NCI-H1436 (cell line): ENCODE measurements around the gene FASN.
A peak's percentile ranks its signal among the peaks of the same experiment; 100 is the strongest.
"Not testable (repeated sequence)": the region's sequence is repeated elsewhere in the genome, so short reads cannot be mapped to it uniquely, and the experiment has no call there.

ENCODE experiments used
- DNase-seq: peaks from one replicate; lab custom pipeline; 2025; lab: John Stamatoyannopoulos, UW

The FASN gene

GRCh38 chr17:82098169-82098938, at the start of gene FASN:
Gene FASN, minus strand, starts transcription at chr17:82098236. Its CDS starts 1,791 bp downstream, at chr17:82096445.
- peak; percentile 97 for DNase-seq

GRCh38 chr17:82146663-82147654, 48.9 kb upstream of the FASN start:
- no peak for DNase-seq

GRCh38 chr17:82145550-82146155, 47.6 kb upstream of the FASN start:
- DNase-seq = no peak

- no peak for DNase-seq
Measured at GRCh38 chr17:82143333-82143732, 45.3 kb upstream of the FASN start.

GRCh38 chr17:82139961-82140360, 41.9 kb upstream of the FASN start:
- not testable (repeated sequence) for DNase-seq

- DNase-seq = no peak
Measured at GRCh38 chr17:82138511-82138992, 40.5 kb upstream of the FASN start.

GRCh38 chr17:82134101-82134500, 36.1 kb upstream of the FASN start:
- DNase-seq = no peak

- not testable (repeated sequence) for DNase-seq
Measured at GRCh38 chr17:82133166-82133953, 35.3 kb upstream of the FASN start.

- no peak for DNase-seq
Measured at GRCh38 chr17:82129095-82129494, 31.1 kb upstream of the FASN start.

GRCh38 chr17:82128287-82128686, 30.3 kb upstream of the FASN start:
- DNase-seq = no peak

- DNase-seq = no peak
Measured at GRCh38 chr17:82127704-82128103, 29.7 kb upstream of the FASN start.

GRCh38 chr17:82127315-82127595, 29.2 kb upstream of the FASN start:
- no peak for DNase-seq

- DNase-seq = no peak
Measured at GRCh38 chr17:82126556-82127314, 28.7 kb upstream of the FASN start.

GRCh38 chr17:82124101-82124500, 26.1 kb upstream of the FASN start:
- DNase-seq = no peak

GRCh38 chr17:82121660-82122629, 23.9 kb upstream of the FASN start:
- DNase-seq = no peak

- no peak for DNase-seq
Measured at GRCh38 chr17:82121246-82121645, 23.2 kb upstream of the FASN start.

- DNase-seq = no peak
Measured at GRCh38 chr17:82120148-82120547, 22.1 kb upstream of the FASN start.

- DNase-seq = no peak
Measured at GRCh38 chr17:82118815-82119380, 20.9 kb upstream of the FASN start.

- DNase-seq = no peak
Measured at GRCh38 chr17:82118168-82118814, 20.3 kb upstream of the FASN start.
